GM12891 (cell line): ENCODE measurements around the gene GPATCH8.
"Not testable (repeated sequence)": the region's sequence is repeated elsewhere in the genome, so short reads cannot be mapped to it uniquely, and the experiment has no call there.

Experiments
- DNase-seq: peaks from one replicate; pipeline ENCODE4 v3.0.0; 2011; ENCODE audit warnings: low spot score; ENCODE audit not compliant: insufficient read length
- FAIRE-seq: peaks from 2 replicates; lab custom pipeline; 2011; peaks lifted over from hg19 to GRCh38; lab: Jason Lieb, UNC
- PAX5 ChIP-seq: IDR thresholded peaks from 2 replicates; pipeline ENCODE4 v1.6.1; 2011; ENCODE audit warnings: low read length, moderate library complexity, mild to moderate bottlenecking; ENCODE audit not compliant: insufficient read depth, severe bottlenecking
- POLR2A ChIP-seq: IDR thresholded peaks from 2 replicates; pipeline ENCODE4 v1.6.1; 2011; ENCODE audit warnings: low read depth, low read length, control low read depth
- POLR2AphosphoS5 ChIP-seq: IDR thresholded peaks from 2 replicates; pipeline ENCODE4 v1.6.1; 2011; ENCODE audit warnings: low read depth, low read length, control low read depth
- POU2F2 ChIP-seq: IDR thresholded peaks from 2 replicates; pipeline ENCODE4 v1.6.1; 2011; ENCODE audit warnings: low read depth, mild to moderate bottlenecking, control low read depth, low read length, moderate library complexity
- SPI1 ChIP-seq: IDR thresholded peaks from 2 replicates; pipeline ENCODE4 v1.6.1; 2011; ENCODE audit warnings: low read depth, low read length, control low read depth
- TAF1 ChIP-seq: IDR thresholded peaks from 2 replicates; pipeline ENCODE4 v1.6.1; 2011; ENCODE audit warnings: low read depth, low read length, control low read depth

GPATCH8 gene

GRCh38 chr17:44400226-44400847, 102.9 kb downstream of the GPATCH8 start:
- no peak for DNase-seq
- TF ChIP-seq TAF1 (no peak), POLR2AphosphoS5 (no peak), PAX5 (no peak)

GRCh38 chr17:44398692-44399691, 104.2 kb downstream of the GPATCH8 start:
- TF ChIP-seq SPI1 (no peak), POU2F2 (no peak), PAX5 (no peak), TAF1 (no peak), POLR2A (no peak), POLR2AphosphoS5 (no peak)
- FAIRE-seq (no peak), DNase-seq (no peak)

More at GRCh38 chr17:44400226-44400847, 102.9 kb downstream of the GPATCH8 start:
- FAIRE-seq, result peak; percentile 69

GRCh38 chr17:44397479-44398440, 105.4 kb downstream of the GPATCH8 start:
- TF ChIP-seq POLR2A (no peak), SPI1 (no peak), POLR2AphosphoS5 (no peak), TAF1 (no peak), PAX5 (no peak), POU2F2 (no peak)
- no peak for DNase-seq
- FAIRE-seq, result no peak

- FAIRE-seq, result no peak
Measured at GRCh38 chr17:44396946-44397345, 106.3 kb downstream of the GPATCH8 start.

GRCh38 chr17:44394833-44395232, 108.4 kb downstream of the GPATCH8 start:
- FAIRE-seq, result peak; percentile 23

More at GRCh38 chr17:44396946-44397345, 106.3 kb downstream of the GPATCH8 start:
- no peak for DNase-seq
- TF ChIP-seq TAF1, result no peak
- TF ChIP-seq SPI1, result no peak
- TF ChIP-seq PAX5, result no peak
- no peak for TF ChIP-seq POLR2A
- no peak for TF ChIP-seq POU2F2
- TF ChIP-seq POLR2AphosphoS5, result no peak

GRCh38 chr17:44394112-44394511, 109.1 kb downstream of the GPATCH8 start:
- DNase-seq, FAIRE-seq: not testable (repeated sequence)

More at GRCh38 chr17:44394833-44395232, 108.4 kb downstream of the GPATCH8 start:
- no peak for DNase-seq
- no peak for TF ChIP-seq POLR2A
- TF ChIP-seq POLR2AphosphoS5, result no peak
- no peak for TF ChIP-seq PAX5
- TF ChIP-seq TAF1, result no peak
- TF ChIP-seq SPI1, result no peak
- no peak for TF ChIP-seq POU2F2

- no peak for TF ChIP-seq POU2F2
- TF ChIP-seq SPI1, result no peak
- TF ChIP-seq TAF1, result no peak
- no peak for TF ChIP-seq POLR2A
- TF ChIP-seq POLR2AphosphoS5, result no peak
- no peak for TF ChIP-seq PAX5
- FAIRE-seq, result no peak
- no peak for DNase-seq
Measured at GRCh38 chr17:44390250-44390870, 112.8 kb downstream of the GPATCH8 start.

GRCh38 chr17:44389723-44390202, 113.4 kb downstream of the GPATCH8 start:
- no peak for TF ChIP-seq POLR2AphosphoS5
- no peak for TF ChIP-seq POU2F2
- TF ChIP-seq POLR2A, result no peak
- peak; percentile 65 for TF ChIP-seq SPI1
- FAIRE-seq (peak; percentile 13), DNase-seq (no peak)

GRCh38 chr17:44389281-44389680, 113.9 kb downstream of the GPATCH8 start, which contains the start of gene ITGA2B:
Gene ITGA2B, minus strand, starts transcription at chr17:44389649. Its CDS starts 176 bp downstream, at chr17:44389473.
- DNase-seq (no peak), FAIRE-seq (no peak)
- TF ChIP-seq PAX5 (no peak), POU2F2 (0 out of 2 replicates have a peak, but pooled peaks have one; percentile 10)
